Thoracic aorta (tissue), 2 donors: ENCODE results near the gene MME. TPM values are rescaled to one million over a fixed set of nuclear protein-coding genes. Genes with fewer than 3 reads are reported as not detected.
A peak's percentile ranks its signal among the peaks of the same experiment; 100 is the strongest.

ENCODE experiments used
- ATAC-seq: fragments of 150-250 bp; one replicate; pipeline ENCODE4 v1.8.0; 2017; ENCODE audit warnings: low read depth; ENCODE audit not compliant: insufficient number of reproducible peaks, low FRiP score
- DNase-seq: peaks from one replicate; pipeline ENCODE4 v3.0.0-alpha.2; 2020; ENCODE audit warnings: low spot score
- H3K27ac ChIP-seq, 2 donors: fragments of 200-600 bp; sonication (generic); 1 replicate in 1 of 2; 2 replicates in 1 of 2; pipeline ENCODE4 v1.5.1; 2016; ENCODE audit warnings: mild to moderate bottlenecking in 2 of 2, moderate library complexity in 2 of 2
- H3K27me3 ChIP-seq: fragments of 200-600 bp; sonication (generic); replicated peaks from 2 replicates; pipeline ENCODE4 v1.6.0; 2016; ENCODE audit warnings: mild to moderate bottlenecking; ENCODE audit not compliant: insufficient read depth
- H3K36me3 ChIP-seq: fragments of 200-600 bp; sonication (generic); one replicate; pipeline ENCODE4 v1.5.1; 2016
- H3K4me1 ChIP-seq, 2 donors: fragments of 200-600 bp; sonication (generic); 1 replicate in 1 of 2; 2 replicates in 1 of 2; pipeline versions ENCODE4 v1.5.1 to v1.6.0; 2016; ENCODE audit warnings: low read depth in 2 of 2, mild to moderate bottlenecking in 1 of 2; ENCODE audit not compliant: control insufficient read depth in 1 of 2
- H3K4me3 ChIP-seq: fragments of 200-600 bp; sonication (generic); 2 replicates; pipeline ENCODE4 v1.5.1; 2016; ENCODE audit warnings: mild to moderate bottlenecking
- H3K9me3 ChIP-seq: fragments of 200-600 bp; sonication (generic); 2 replicates; pipeline ENCODE4 v1.5.1; 2016
- total RNA-seq, 2 donors: library from RNA; depleted of rRNA; stranded (reverse); fragments of >200 nt; gene quantifications; one replicate each; pipeline versions ENCODE4 v1.1.0 to v1.2.3, GENCODE V29; 2016
- TF ChIP-seq, protein P1 (sequence below): fragments of 200-600 bp; sonication (generic); IDR thresholded peaks from one replicate; pipeline ENCODE4 v1.5.1; 2019; ENCODE audit warnings: antibody characterized with exemption

Gene MME
- total RNA-seq, result 1 to 10 TPM; 3.6 to 4.3 TPM

DNA sequence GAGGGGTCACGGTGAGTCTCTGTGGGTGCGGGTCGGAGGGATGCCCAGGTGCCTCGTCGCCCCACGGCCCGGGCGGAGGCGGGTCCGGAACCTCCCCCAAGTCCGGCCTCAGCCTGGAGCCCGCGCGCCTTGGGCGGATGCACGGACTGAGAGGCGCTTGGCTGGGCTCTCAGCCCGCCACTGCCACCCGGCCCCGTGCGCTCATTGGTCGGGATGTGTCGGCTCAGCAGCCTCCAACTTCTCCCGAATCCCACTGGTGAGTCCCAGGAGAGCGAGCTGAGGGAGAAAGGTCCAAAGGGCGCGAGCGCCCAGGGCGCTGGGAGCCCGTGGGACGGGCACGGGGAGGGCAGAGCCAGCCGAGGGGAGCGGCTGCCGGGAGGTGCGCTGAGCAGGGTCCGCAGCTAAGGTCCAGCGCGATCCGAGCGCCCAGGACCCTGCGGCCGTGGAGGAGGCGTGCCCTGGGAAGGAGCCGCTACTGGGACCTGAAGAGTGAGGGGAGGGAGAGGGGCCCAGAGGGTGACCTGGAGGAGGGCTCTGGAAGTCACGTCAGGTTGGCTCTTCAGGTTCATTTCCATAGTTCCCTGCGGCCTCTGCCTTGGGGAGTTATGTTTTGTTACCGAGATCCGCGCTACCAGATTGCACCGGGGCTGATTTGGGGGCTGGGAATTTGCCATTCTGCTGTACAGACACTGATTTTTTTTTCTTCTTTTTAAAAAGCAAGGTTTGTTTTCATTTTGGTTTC is at the start of gene MME:
Gene MME, plus strand, starts transcription at position 574 of the 742 bp plus-strand sequence. CDS start 3,849 bp downstream, outside the sequence.
- DNase-seq (no peak), ATAC-seq (no peak)
- H3K4me3 ChIP-seq, result peak within 1 kb of the TSS; percentile 72
- no peak within 1 kb of the TSS for H3K27ac ChIP-seq
- H3K9me3 ChIP-seq, result peaks cover 7% of the 10 kb centered on the region
- no peaks in the 10 kb centered on the region for H3K36me3 ChIP-seq
- no peaks in the 10 kb centered on the region for H3K27me3 ChIP-seq
- H3K4me1 ChIP-seq, result peaks cover 5 to 7% of the 10 kb centered on the region in 2 donors
- TF ChIP-seq, protein P1, sequence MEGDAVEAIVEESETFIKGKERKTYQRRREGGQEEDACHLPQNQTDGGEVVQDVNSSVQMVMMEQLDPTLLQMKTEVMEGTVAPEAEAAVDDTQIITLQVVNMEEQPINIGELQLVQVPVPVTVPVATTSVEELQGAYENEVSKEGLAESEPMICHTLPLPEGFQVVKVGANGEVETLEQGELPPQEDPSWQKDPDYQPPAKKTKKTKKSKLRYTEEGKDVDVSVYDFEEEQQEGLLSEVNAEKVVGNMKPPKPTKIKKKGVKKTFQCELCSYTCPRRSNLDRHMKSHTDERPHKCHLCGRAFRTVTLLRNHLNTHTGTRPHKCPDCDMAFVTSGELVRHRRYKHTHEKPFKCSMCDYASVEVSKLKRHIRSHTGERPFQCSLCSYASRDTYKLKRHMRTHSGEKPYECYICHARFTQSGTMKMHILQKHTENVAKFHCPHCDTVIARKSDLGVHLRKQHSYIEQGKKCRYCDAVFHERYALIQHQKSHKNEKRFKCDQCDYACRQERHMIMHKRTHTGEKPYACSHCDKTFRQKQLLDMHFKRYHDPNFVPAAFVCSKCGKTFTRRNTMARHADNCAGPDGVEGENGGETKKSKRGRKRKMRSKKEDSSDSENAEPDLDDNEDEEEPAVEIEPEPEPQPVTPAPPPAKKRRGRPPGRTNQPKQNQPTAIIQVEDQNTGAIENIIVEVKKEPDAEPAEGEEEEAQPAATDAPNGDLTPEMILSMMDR, result no peak

DNA sequence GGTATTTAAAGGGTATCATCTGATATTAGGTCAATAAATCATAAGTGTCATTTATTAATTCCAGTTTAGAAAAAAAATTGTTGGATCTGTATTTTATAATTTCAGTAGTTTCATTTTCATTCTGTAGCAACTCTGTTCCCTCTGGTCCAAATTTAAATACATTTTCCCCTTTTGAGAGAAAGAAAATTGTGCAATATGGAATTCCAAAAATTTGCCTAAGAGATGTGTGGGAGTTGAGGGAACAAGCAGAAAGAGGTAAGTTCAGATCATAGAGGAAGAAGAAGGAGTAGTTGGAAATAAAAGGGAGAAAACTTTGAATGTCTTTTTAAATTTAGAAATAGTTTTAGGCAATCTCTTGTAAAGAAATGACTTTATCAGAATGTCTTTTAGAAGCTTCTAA is 48.9 kb upstream of the MME start:
- H3K4me3 ChIP-seq, result no peak overlapping the region
- DNase-seq, result no peak
- H3K4me1 ChIP-seq, result no peaks in the 10 kb centered on the region
- H3K36me3 ChIP-seq, result no peaks in the 10 kb centered on the region
- H3K9me3 ChIP-seq, result no peaks in the 10 kb centered on the region
- TF ChIP-seq, protein P1, result no peak
- H3K27me3 ChIP-seq, result no peaks in the 10 kb centered on the region
- no peak for ATAC-seq
- H3K27ac ChIP-seq, result no peak overlapping the region

DNA sequence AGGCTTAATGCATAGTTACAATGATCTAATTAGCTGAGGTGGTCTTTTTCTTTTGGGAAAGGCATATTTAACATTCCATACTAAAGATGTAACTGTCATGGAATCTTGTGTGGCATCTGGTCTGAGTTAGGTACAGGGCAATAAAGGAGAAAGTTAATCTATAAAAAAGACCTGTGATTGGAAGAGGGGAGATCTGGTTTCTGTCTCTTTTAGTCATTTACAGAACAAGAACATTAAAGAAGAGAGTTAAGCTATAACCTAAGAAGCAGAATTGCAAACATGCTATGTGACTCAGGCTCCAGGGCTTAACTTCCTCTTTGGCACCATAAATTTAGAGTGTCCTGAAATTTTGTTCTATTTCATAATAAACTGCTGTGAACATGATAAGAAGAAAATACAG is 47.2 kb upstream of the MME start:
- Histone ChIP-seq H3K9me3 (no peaks in the 10 kb centered on the region), H3K4me3 (no peak overlapping the region), H3K36me3 (no peaks in the 10 kb centered on the region), H3K4me1 (no peaks in the 10 kb centered on the region), H3K27ac (no peak overlapping the region), H3K27me3 (no peaks in the 10 kb centered on the region)
- TF ChIP-seq, protein P1, result no peak
- ATAC-seq (no peak), DNase-seq (no peak)

DNA sequence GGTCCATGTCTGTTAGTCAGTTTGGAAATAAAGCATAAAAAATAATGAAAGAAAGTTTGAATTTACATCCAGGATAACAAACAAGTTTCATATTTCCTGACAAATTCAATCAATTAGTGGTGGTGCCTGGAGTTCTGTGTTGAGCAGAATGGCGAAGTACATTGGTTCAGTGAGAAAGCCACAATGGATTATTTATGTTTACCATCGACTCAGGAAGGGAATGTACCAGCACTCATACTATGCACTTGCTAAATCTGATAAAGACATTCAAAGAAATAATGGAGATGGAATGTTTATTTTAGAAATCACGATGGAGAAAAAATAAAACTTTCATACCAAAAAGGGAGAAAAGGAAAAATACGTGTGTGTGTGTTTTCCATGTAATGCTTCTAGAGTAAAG is 45.3 kb upstream of the MME start:
- Histone ChIP-seq H3K4me1 (no peaks in the 10 kb centered on the region), H3K9me3 (no peaks in the 10 kb centered on the region), H3K36me3 (no peaks in the 10 kb centered on the region), H3K4me3 (no peak overlapping the region), H3K27ac (no peak overlapping the region), H3K27me3 (no peaks in the 10 kb centered on the region)
- TF ChIP-seq, protein P1, result no peak
- ATAC-seq (no peak), DNase-seq (no peak)

DNA sequence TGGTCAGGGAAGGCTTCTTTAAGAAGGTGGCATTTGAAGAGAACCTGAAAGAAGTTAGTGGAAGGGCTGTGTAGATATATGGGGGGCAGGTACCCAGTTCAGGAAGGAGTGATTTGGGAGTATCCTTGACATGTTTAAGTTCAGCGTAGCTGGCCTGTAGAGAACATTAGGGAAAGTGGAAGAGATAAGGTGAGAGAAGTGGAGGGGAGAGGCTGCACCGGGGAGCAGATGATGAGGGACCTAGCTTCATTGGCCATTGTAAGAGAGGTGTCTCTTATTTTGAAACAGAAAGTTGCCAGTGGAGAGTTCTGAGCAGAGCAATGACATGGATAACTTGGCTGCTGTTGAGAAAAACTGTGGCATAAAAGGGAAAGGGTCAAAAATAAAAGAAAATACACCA is 44.6 kb upstream of the MME start:
- no peak for ATAC-seq
- no peaks in the 10 kb centered on the region for H3K9me3 ChIP-seq
- TF ChIP-seq, protein P1, result no peak

More for the DNA sequence above, 44.6 kb upstream of the MME start:
- no peaks in the 10 kb centered on the region for H3K36me3 ChIP-seq
- H3K4me3 ChIP-seq, result no peak overlapping the region
- no peaks in the 10 kb centered on the region for H3K27me3 ChIP-seq
- no peaks in the 10 kb centered on the region for H3K4me1 ChIP-seq
- no peak overlapping the region for H3K27ac ChIP-seq
- no peak for DNase-seq
